ENCODE measurements around the gene CTDNEP1.

GRCh38 chr17:7292194-7292593 is 40.7 kb upstream of the CTDNEP1 start:
- no peak for TF ChIP-seq EZH2 (IDR thresholded peaks at IDR 0.05; ENCODE audit: low read length)
- no peak for TF ChIP-seq CTCF (optimal IDR thresholded peaks at IDR 0.05 in 1 of 3, IDR thresholded peaks at IDR 0.05 in 1 of 3, conservative IDR thresholded peaks at IDR 0.05 in 1 of 3; ENCODE audit: extremely low read depth in 1 of 3, insufficient read depth in 2 of 3, low read length in 3 of 3)

Data from keratinocyte (primary cell).